Measurements from ENCODE around the gene TK1.

DNA sequence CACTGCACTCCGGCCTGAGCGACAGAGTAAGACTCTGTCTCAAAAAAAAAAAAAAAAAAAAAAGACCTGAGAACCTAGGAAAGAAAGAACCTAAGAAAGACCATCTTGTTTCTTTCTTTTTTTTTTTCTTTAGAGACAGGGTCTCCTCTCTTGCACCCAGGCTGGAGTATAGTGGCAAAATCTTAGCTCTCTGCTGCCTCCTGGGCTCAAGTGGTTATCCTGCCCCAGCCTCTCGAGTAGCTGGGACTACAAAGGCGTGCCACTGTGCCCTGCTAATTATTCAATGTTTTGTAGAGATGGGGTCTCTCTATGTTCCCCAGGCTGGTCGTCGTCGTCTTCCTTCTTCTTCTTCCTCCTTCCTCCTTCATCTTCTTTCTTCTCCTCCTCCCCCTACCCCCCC, 19.4 kb upstream of the TK1 start:
- TF ChIP-seq, protein P1, sequence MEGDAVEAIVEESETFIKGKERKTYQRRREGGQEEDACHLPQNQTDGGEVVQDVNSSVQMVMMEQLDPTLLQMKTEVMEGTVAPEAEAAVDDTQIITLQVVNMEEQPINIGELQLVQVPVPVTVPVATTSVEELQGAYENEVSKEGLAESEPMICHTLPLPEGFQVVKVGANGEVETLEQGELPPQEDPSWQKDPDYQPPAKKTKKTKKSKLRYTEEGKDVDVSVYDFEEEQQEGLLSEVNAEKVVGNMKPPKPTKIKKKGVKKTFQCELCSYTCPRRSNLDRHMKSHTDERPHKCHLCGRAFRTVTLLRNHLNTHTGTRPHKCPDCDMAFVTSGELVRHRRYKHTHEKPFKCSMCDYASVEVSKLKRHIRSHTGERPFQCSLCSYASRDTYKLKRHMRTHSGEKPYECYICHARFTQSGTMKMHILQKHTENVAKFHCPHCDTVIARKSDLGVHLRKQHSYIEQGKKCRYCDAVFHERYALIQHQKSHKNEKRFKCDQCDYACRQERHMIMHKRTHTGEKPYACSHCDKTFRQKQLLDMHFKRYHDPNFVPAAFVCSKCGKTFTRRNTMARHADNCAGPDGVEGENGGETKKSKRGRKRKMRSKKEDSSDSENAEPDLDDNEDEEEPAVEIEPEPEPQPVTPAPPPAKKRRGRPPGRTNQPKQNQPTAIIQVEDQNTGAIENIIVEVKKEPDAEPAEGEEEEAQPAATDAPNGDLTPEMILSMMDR (IDR thresholded peaks at IDR 0.05), result no peak
- TF ChIP-seq POLR2A (IDR thresholded peaks at IDR 0.05) (no peak), EP300 (IDR thresholded peaks at IDR 0.05) (no peak)

Data from ovary (tissue), 3 donors.